Liver (tissue), 3 donors: ENCODE data around the gene P2RY8.

ENCODE experiments used
- EGR1 ChIP-seq, 2 donors: IDR thresholded peaks; 2 replicates each; pipeline ENCODE4 v1.6.1; 2016 to 2018; ENCODE audit warnings: antibody characterized with exemption in 2 of 2, low read depth in 2 of 2
- TAF1 ChIP-seq: conservative IDR thresholded peaks from 2 replicates; pipeline ENCODE4 v1.6.1; 2016; ENCODE audit warnings: antibody characterized with exemption, mild to moderate bottlenecking
- YY1 ChIP-seq: IDR thresholded peaks from 2 replicates; pipeline ENCODE4 v1.6.1; 2016; ENCODE audit warnings: antibody characterized with exemption, mild to moderate bottlenecking
- TF ChIP-seq, protein P1 (sequence below): fragments of 150-350 bp; IDR thresholded peaks from 2 replicates; pipeline ENCODE4 v1.5.1; 2017; ENCODE audit warnings: improper control_type of control experiment, low read depth, low read length; ENCODE audit not compliant: missing input control
- donor health status: healthy.
- donor health status: healthy.

DNA sequence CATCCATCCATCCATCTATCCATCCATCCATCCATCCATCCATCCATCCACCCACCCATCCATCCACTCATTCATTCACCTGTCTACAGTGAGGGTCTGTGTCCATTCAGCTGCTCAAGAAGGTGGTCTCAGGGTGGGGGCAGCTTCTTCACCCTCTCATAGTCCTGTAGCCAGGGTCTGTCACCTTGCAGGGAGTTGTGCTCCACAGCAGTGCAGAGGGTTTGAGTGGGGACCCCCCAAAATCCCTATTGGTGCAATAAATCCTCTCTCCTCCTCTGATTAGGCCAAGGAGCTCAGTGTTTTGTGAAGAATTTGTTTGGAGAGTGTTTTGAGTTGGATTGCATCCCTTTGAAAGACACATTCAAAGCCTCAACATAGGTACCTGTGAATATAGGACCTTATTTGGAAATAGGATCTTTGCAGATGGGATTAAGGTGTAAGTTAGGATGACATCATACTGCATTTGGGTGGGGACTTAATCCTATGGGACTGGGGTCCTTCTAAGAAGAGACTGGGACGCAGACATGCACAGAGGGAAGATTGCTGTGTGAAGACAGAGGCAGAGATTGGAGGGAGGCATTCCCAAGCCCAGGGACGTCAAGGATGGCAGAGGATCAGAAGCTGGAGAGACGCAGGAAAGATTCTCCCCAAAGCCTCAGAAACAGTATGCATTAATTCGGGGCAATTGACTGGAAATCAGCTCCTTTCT, 12.0 kb downstream of the P2RY8 start:
- TF ChIP-seq EGR1 (IDR thresholded peaks at IDR 0.05; ENCODE audit: low read depth in 2 of 2) = no peak
- TF ChIP-seq, protein P1, sequence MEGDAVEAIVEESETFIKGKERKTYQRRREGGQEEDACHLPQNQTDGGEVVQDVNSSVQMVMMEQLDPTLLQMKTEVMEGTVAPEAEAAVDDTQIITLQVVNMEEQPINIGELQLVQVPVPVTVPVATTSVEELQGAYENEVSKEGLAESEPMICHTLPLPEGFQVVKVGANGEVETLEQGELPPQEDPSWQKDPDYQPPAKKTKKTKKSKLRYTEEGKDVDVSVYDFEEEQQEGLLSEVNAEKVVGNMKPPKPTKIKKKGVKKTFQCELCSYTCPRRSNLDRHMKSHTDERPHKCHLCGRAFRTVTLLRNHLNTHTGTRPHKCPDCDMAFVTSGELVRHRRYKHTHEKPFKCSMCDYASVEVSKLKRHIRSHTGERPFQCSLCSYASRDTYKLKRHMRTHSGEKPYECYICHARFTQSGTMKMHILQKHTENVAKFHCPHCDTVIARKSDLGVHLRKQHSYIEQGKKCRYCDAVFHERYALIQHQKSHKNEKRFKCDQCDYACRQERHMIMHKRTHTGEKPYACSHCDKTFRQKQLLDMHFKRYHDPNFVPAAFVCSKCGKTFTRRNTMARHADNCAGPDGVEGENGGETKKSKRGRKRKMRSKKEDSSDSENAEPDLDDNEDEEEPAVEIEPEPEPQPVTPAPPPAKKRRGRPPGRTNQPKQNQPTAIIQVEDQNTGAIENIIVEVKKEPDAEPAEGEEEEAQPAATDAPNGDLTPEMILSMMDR = no peak
- TF ChIP-seq YY1 = no peak
- no peak for TF ChIP-seq TAF1
